GM12801 (cell line): ENCODE data around the gene CYB561D1.

Experiments
- CTCF ChIP-seq: IDR thresholded peaks from one replicate; pipeline ENCODE4 v1.5.1; 2011; ENCODE audit warnings: control low read depth; ENCODE audit not compliant: insufficient read length; ENCODE audit errors: extremely low read depth

The CYB561D1 gene

GRCh38 chr1:109467301-109467777, 26.6 kb upstream of the CYB561D1 start:
- TF ChIP-seq CTCF = no peak

GRCh38 chr1:109468061-109468460, 25.8 kb upstream of the CYB561D1 start:
- no peak for TF ChIP-seq CTCF

- no peak for TF ChIP-seq CTCF
Observed at GRCh38 chr1:109468903-109469302, 25.0 kb upstream of the CYB561D1 start.

- TF ChIP-seq CTCF = no peak
Observed at GRCh38 chr1:109470245-109470644, 23.6 kb upstream of the CYB561D1 start.

GRCh38 chr1:109472779-109473178, 21.1 kb upstream of the CYB561D1 start:
- no peak for TF ChIP-seq CTCF

GRCh38 chr1:109474697-109475096, 19.2 kb upstream of the CYB561D1 start:
- TF ChIP-seq CTCF = no peak

- no peak for TF ChIP-seq CTCF
Observed at GRCh38 chr1:109475261-109475660, 18.6 kb upstream of the CYB561D1 start.

GRCh38 chr1:109476825-109477224, 17.1 kb upstream of the CYB561D1 start:
- TF ChIP-seq CTCF = no peak
